Coronary artery (tissue), 2 donors: ENCODE measurements around the gene PTPRE.

ENCODE experiments used
- DNase-seq: peaks from one replicate; pipeline ENCODE4 v3.0.0-alpha.2; 2017; ENCODE audit warnings: low spot score
- H3K27ac ChIP-seq, 2 donors: fragments of 200-600 bp; sonication (generic); one replicate each; pipeline ENCODE4 v1.5.1; 2016 to 2019
- H3K4me3 ChIP-seq: fragments of 200-600 bp; sonication (generic); 2 replicates; pipeline ENCODE4 v1.5.1; 2016; ENCODE audit warnings: mild to moderate bottlenecking, moderate library complexity
- CTCF ChIP-seq: fragments of 200-600 bp; sonication (generic); IDR thresholded peaks from one replicate; pipeline ENCODE4 v1.5.1; 2019; ENCODE audit warnings: antibody characterized with exemption

The PTPRE gene

GRCh38 chr10:127977357-127978009, 70.6 kb downstream of the PTPRE start:
- DNase-seq, result peak; percentile 83
- H3K4me3 ChIP-seq, result peak overlapping the region; percentile 62
- H3K27ac ChIP-seq, result peak overlapping the region; percentile 59 to 74
- no peak for TF ChIP-seq CTCF

- Histone ChIP-seq H3K27ac (peak overlapping the region; percentile 59 to 74), H3K4me3 (no peak overlapping the region)
- DNase-seq, result peak; percentile 49
- TF ChIP-seq CTCF, result no peak
Observed at GRCh38 chr10:127978481-127978880, 71.6 kb downstream of the PTPRE start.

- peak overlapping the region in 1 of 2 donors; percentile 46 for H3K27ac ChIP-seq
- no peak for TF ChIP-seq CTCF
- H3K4me3 ChIP-seq, result no peak overlapping the region
- DNase-seq, result peak; percentile 8
Observed at GRCh38 chr10:127979045-127979444, 72.1 kb downstream of the PTPRE start.

- no peak overlapping the region for H3K4me3 ChIP-seq
- no peak overlapping the region for H3K27ac ChIP-seq
- DNase-seq, result peak; percentile 5
- no peak for TF ChIP-seq CTCF
Observed at GRCh38 chr10:127979566-127979965, 72.7 kb downstream of the PTPRE start.

- TF ChIP-seq CTCF, result no peak
Observed at GRCh38 chr10:127980898-127981297, 74.0 kb downstream of the PTPRE start.

GRCh38 chr10:127982601-127983000, 75.7 kb downstream of the PTPRE start:
- no peak for TF ChIP-seq CTCF
- DNase-seq, result no peak
- H3K27ac ChIP-seq, result no peak overlapping the region

More at GRCh38 chr10:127980898-127981297, 74.0 kb downstream of the PTPRE start:
- no peak for DNase-seq
- H3K27ac ChIP-seq, result no peak overlapping the region
- no peak overlapping the region for H3K4me3 ChIP-seq

GRCh38 chr10:127983344-127984100, 76.6 kb downstream of the PTPRE start:
- TF ChIP-seq CTCF, result no peak
- Histone ChIP-seq H3K4me3 (no peak overlapping the region), H3K27ac (no peak overlapping the region)
- no peak for DNase-seq

More at GRCh38 chr10:127982601-127983000, 75.7 kb downstream of the PTPRE start:
- no peak overlapping the region for H3K4me3 ChIP-seq
